Naive thymus-derived CD4-positive, alpha-beta T cell (primary cell): ENCODE measurements around the gene CFDP1. TPM values are rescaled to one million over a fixed set of nuclear protein-coding genes. Genes with fewer than 3 reads are reported as not detected.

Source experiments
- ATAC-seq: fragments of 150-1000 bp; cut with Tn5 transposase; 2 replicates; pipeline ENCODE4 v1.10.0; 2021; ENCODE audit warnings: mild to moderate bottlenecking, moderate library complexity
- CTCF ChIA-PET: fragments of 350-600 bp; sonication (Branson Sonifier 250); formaldehyde crosslinking; loops from one replicate; lab custom pipeline; 2021; ENCODE audit warnings: antibody characterized with exemption; lab: Charles Lee
- POLR2A ChIA-PET: fragments of 350-600 bp; sonication (Branson Sonifier 250); formaldehyde crosslinking; loops from one replicate; lab custom pipeline; 2021; ENCODE audit warnings: antibody characterized with exemption, inconsistent platforms; lab: Charles Lee
- DNase-seq, 9 donors: peaks; one replicate each; pipeline versions ENCODE4 v3.0.0 to v3.0.0-alpha.2; 2020 to 2022; ENCODE audit warnings: mixed read lengths in 1 of 9
- H3K27ac ChIP-seq: one replicate; pipeline ENCODE4 v1.7.0; 2013; ENCODE audit warnings: mild to moderate bottlenecking, low read depth, low read length, moderate library complexity
- H3K27me3 ChIP-seq, 2 donors: one replicate each; pipeline ENCODE4 v1.7.0; 2013; ENCODE audit warnings: low read length in 2 of 2, mild to moderate bottlenecking in 2 of 2, moderate library complexity in 2 of 2; ENCODE audit not compliant: control insufficient read depth in 2 of 2, insufficient read depth in 2 of 2
- H3K36me3 ChIP-seq, 3 experiments: 1 replicate in 2 of 3; 2 replicates in 1 of 3; pipeline ENCODE4 v1.7.0; 2013; ENCODE audit warnings: low read length in 3 of 3, mild to moderate bottlenecking in 3 of 3, moderate library complexity in 1 of 3; ENCODE audit not compliant: insufficient read depth in 3 of 3, control insufficient read depth in 2 of 3
- H3K4me1 ChIP-seq, 2 donors: one replicate each; pipeline ENCODE4 v1.7.0; 2013; ENCODE audit warnings: low read length in 2 of 2, mild to moderate bottlenecking in 2 of 2, moderate library complexity in 1 of 2; ENCODE audit not compliant: control insufficient read depth in 2 of 2, insufficient read depth in 2 of 2
- H3K4me3 ChIP-seq: 2 replicates; pipeline ENCODE4 v1.7.0; 2013; ENCODE audit warnings: mild to moderate bottlenecking, low read length
- H3K9me3 ChIP-seq, 3 experiments: 1 replicate in 2 of 3; 2 replicates in 1 of 3; pipeline ENCODE4 v1.7.0; 2013; ENCODE audit warnings: low read length in 3 of 3; ENCODE audit not compliant: control insufficient read depth in 2 of 3
- H3K27ac Mint-ChIP-seq, 9 donors: one replicate each; pipeline ENCODE4 v1.8.0; 2020 to 2022; ENCODE audit warnings: mixed read lengths in 9 of 9, mild to moderate bottlenecking in 8 of 9, moderate library complexity in 5 of 9, inconsistent platforms in 2 of 9
- H3K27me3 Mint-ChIP-seq, 5 donors: one replicate each; pipeline ENCODE4 v1.8.0; 2021 to 2022; ENCODE audit warnings: mixed read lengths in 5 of 5, mild to moderate bottlenecking in 1 of 5
- H3K36me3 Mint-ChIP-seq, 5 donors: one replicate each; pipeline ENCODE4 v1.8.0; 2020 to 2022; ENCODE audit warnings: mixed read lengths in 5 of 5, mild to moderate bottlenecking in 3 of 5, inconsistent platforms in 1 of 5
- H3K4me1 Mint-ChIP-seq, 7 donors: one replicate each; pipeline ENCODE4 v1.8.0; 2020 to 2022; ENCODE audit warnings: mixed read lengths in 7 of 7, mild to moderate bottlenecking in 3 of 7, inconsistent platforms in 1 of 7
- H3K4me3 Mint-ChIP-seq, 10 donors: one replicate each; pipeline ENCODE4 v1.8.0; 2020 to 2022; ENCODE audit warnings: mild to moderate bottlenecking in 10 of 10, mixed read lengths in 10 of 10, moderate library complexity in 6 of 10, inconsistent platforms in 2 of 10
- H3K9me3 Mint-ChIP-seq, 11 donors: one replicate each; pipeline ENCODE4 v1.8.0; 2020 to 2022; ENCODE audit warnings: mixed read lengths in 11 of 11, mild to moderate bottlenecking in 4 of 11, inconsistent platforms in 1 of 11, moderate library complexity in 1 of 11
- intact Hi-C, 2 donors: fragments of 100-400 bp; cut with micrococcal nuclease; formaldehyde crosslinking; loops; one replicate each; pipeline ENCODE4 v1.15.1; 2023
- polyA plus RNA-seq, 2 donors: library from polyadenylated mRNA; unstranded; fragments of 300-500 nt; fragmentation: Illumina TruSeq; gene quantifications; one replicate each; pipeline ENCODE4 v1.2.3, GENCODE V29; 2021
- total RNA-seq, 6 experiments: library from RNA in 5 of 6; stranded (reverse) in 5 of 6; gene quantifications; 1 replicate in 5 of 6; 2 replicates in 1 of 6; pipeline ENCODE4 v1.2.3 and lab custom pipeline; 2021 to 2026

CFDP1 gene
- total and polyA plus RNA-seq, 7 experiments from 2014 or later: 34.9 to 42.1 (median 39.4) TPM

DNA sequence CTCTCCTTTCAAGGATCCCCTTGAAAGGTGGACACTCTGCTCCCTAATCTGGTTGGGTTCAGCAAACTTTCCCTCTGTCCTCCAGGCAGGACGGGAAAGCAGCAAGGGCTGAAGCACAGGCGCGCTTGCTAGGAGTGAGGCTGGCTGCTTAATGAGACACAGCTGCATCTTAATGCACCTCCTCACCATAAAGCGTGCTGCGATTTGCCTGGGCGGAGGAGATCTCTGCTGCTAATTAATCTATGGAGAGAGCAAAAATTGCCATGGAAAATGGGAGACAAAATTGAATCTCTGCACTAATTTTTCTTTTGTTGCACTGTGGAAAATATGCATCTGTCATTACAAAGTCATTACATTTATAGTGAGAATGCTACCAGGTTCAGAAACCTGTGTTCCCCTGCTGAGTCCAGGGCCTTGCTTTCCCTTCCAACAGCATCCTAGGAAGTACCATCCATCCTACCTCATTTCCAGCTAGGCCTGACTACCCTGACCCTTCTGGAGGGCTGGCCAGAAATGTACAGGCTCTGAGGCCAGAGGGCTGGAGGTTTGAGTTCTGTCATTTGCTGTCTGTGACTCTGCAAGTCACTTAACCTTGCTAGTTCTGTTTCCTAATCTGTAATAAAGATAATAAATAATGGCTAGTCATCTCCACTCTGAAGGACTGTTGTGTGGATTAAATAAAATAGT is 138.4 kb downstream of the CFDP1 start:
- H3K36me3 Mint-ChIP-seq: peaks cover 13 to 88% (median 61%) of the 10 kb centered on the region in 5 donors
- peaks cover 0 to 11% (median 9%) of the 10 kb centered on the region in 5 donors for H3K27me3 Mint-ChIP-seq
- Histone ChIP-seq H3K36me3 (peaks cover 0 to 72% (median 0%) of the 10 kb centered on the region in 3 experiments), H3K27ac (no peak overlapping the region), H3K27me3 (no peaks in the 10 kb centered on the region), H3K4me3 (no peak overlapping the region), H3K9me3 (no peaks in the 10 kb centered on the region), H3K4me1 (no peaks in the 10 kb centered on the region)
- H3K9me3 Mint-ChIP-seq: no peaks in the 10 kb centered on the region
- no peak for DNase-seq
- intact Hi-C loops: no loop called here
- CTCF ChIA-PET: no interaction called here
- H3K27ac Mint-ChIP-seq: no peak overlapping the region
- ATAC-seq: no peak
- POLR2A ChIA-PET: no interaction called here
- peaks cover 0 to 5% (median 0%) of the 10 kb centered on the region in 7 donors for H3K4me1 Mint-ChIP-seq
- H3K4me3 Mint-ChIP-seq: no peak overlapping the region

GRCh38 chr16:75293772-75294171 is 139.5 kb downstream of the CFDP1 start:
- Histone ChIP-seq H3K27me3 (no peaks in the 10 kb centered on the region), H3K9me3 (no peaks in the 10 kb centered on the region), H3K4me1 (peaks cover 3 to 9% of the 10 kb centered on the region in 2 donors), H3K27ac (no peak overlapping the region), H3K4me3 (no peak overlapping the region), H3K36me3 (peaks cover 0 to 62% (median 0%) of the 10 kb centered on the region in 3 experiments)
- POLR2A ChIA-PET: no interaction called here
- DNase-seq (no peak), ATAC-seq (no peak)
- intact Hi-C loops: no loop called here
- CTCF ChIA-PET: no interaction called here
- Mint-ChIP-seq H3K27me3 (peaks cover under 1 to 10% (median 9%) of the 10 kb centered on the region in 5 donors), H3K4me1 (peaks cover 6 to 12% (median 9%) of the 10 kb centered on the region in 7 donors), H3K36me3 (peaks cover 9 to 82% (median 55%) of the 10 kb centered on the region in 5 donors), H3K9me3 (no peaks in the 10 kb centered on the region), H3K4me3 (no peak overlapping the region), H3K27ac (no peak overlapping the region)

DNA sequence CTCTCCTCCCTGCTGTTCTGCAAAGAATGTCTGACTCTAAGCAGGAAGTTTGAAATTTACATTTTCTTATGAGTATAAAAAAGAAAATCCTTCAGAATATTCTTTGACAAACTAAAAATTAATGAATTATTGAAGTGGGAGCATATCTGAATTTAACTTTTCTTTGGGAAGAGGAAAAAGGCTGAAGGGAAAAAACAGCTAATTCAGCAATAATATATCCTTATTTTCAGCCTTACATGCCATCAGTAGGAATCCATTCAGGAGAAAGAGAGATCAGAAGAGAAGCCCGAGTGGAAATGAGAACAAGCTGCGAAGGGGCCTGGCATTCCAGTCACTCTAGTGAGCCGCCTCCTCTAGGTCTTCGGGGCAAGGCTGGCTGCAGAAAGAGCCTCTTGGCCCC is 140.1 kb downstream of the CFDP1 start:
- Histone ChIP-seq H3K9me3 (no peaks in the 10 kb centered on the region), H3K4me3 (no peak overlapping the region), H3K36me3 (peaks cover 0 to 58% (median 0%) of the 10 kb centered on the region in 3 experiments), H3K27ac (no peak overlapping the region), H3K4me1 (peaks cover 9 to 15% of the 10 kb centered on the region in 2 donors), H3K27me3 (no peaks in the 10 kb centered on the region)
- DNase-seq: no peak
- ATAC-seq: no peak
- ChIA-PET POLR2A (no interaction called here), CTCF (no interaction called here)
- H3K27ac Mint-ChIP-seq: no peak overlapping the region
- peaks cover 4 to 16% (median 14%) of the 10 kb centered on the region in 5 donors for H3K27me3 Mint-ChIP-seq
- H3K4me3 Mint-ChIP-seq: no peak overlapping the region
- H3K9me3 Mint-ChIP-seq: peaks cover 0 to 4% (median 0%) of the 10 kb centered on the region in 11 donors
- H3K36me3 Mint-ChIP-seq: peaks cover 9 to 76% (median 58%) of the 10 kb centered on the region in 5 donors
- intact Hi-C loops: no loop called here
- H3K4me1 Mint-ChIP-seq: peaks cover 12 to 18% (median 15%) of the 10 kb centered on the region in 7 donors

GRCh38 chr16:75292691-75293090 is 140.6 kb downstream of the CFDP1 start:
- Histone ChIP-seq H3K27ac (no peak overlapping the region), H3K4me3 (no peak overlapping the region), H3K27me3 (no peaks in the 10 kb centered on the region), H3K4me1 (peaks cover 11 to 18% of the 10 kb centered on the region in 2 donors), H3K9me3 (no peaks in the 10 kb centered on the region), H3K36me3 (peaks cover 0 to 55% (median 0%) of the 10 kb centered on the region in 3 experiments)
- Mint-ChIP-seq H3K27ac (no peak overlapping the region), H3K27me3 (peaks cover 4 to 17% (median 14%) of the 10 kb centered on the region in 5 donors), H3K4me1 (peaks cover 13 to 22% (median 16%) of the 10 kb centered on the region in 7 donors), H3K9me3 (peaks cover 0 to 4% (median 0%) of the 10 kb centered on the region in 11 donors), H3K36me3 (peaks cover 9 to 71% (median 53%) of the 10 kb centered on the region in 5 donors), H3K4me3 (no peak overlapping the region)
- no peak for DNase-seq
- ChIA-PET POLR2A (no interaction called here), CTCF (no interaction called here)
- no peak for ATAC-seq
- intact Hi-C loops: no loop called here

- intact Hi-C loops: no loop called here
- CTCF ChIA-PET: no interaction called here
- no peaks in the 10 kb centered on the region for H3K9me3 ChIP-seq
Measured at GRCh38 chr16:75289189-75289588, 144.1 kb downstream of the CFDP1 start.

DNA sequence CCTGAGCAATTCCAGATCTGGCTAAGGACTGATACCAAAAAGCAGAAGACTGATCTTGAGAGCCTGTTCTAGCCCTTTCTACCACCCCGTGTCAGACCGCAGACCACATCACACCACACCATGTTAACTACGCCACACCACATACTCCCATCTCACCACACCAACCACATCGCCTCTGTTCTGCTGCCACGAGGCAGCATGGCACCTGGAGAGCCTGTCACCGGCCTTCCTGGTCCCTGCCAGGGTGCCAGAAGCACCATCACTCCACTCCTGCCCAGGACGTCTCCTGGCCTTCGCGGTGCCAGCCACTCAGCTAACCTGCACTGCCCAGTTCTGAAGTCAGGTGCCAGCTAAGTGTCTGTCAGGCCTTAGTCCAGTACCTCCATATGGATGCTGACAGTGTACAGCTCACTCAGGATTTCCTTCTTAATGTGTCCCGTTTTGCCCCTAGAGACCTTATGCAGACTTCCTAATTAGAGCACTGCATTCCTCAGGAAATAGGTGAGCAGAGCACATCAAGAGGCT is 144.6 kb downstream of the CFDP1 start:
- POLR2A ChIA-PET: no interaction called here
- H3K4me3 Mint-ChIP-seq: peak overlapping the region; percentile 33 to 82 (median 60)
- H3K27ac Mint-ChIP-seq: peak overlapping the region; percentile 29 to 86 (median 67)
- CTCF ChIA-PET: no interaction called here
- peaks cover 16 to 22% (median 19%) of the 10 kb centered on the region in 7 donors for H3K4me1 Mint-ChIP-seq
- Histone ChIP-seq H3K27ac (no peak overlapping the region), H3K4me1 (peaks cover 11 to 18% of the 10 kb centered on the region in 2 donors), H3K27me3 (no peaks in the 10 kb centered on the region), H3K4me3 (no peak overlapping the region), H3K36me3 (peaks cover 0 to 24% (median 0%) of the 10 kb centered on the region in 3 experiments), H3K9me3 (no peaks in the 10 kb centered on the region)
- peaks cover 0 to 4% (median 0%) of the 10 kb centered on the region in 11 donors for H3K9me3 Mint-ChIP-seq
- intact Hi-C loops: no loop called here
- H3K36me3 Mint-ChIP-seq: peaks cover 5 to 49% (median 37%) of the 10 kb centered on the region in 5 donors
- peak; percentile 21 to 78 (median 72) for DNase-seq
- peaks cover 7 to 26% (median 15%) of the 10 kb centered on the region in 5 donors for H3K27me3 Mint-ChIP-seq
- peak; percentile 93 for ATAC-seq

More at GRCh38 chr16:75289189-75289588, 144.1 kb downstream of the CFDP1 start:
- Mint-ChIP-seq H3K4me1 (peaks cover 16 to 22% (median 19%) of the 10 kb centered on the region in 7 donors), H3K27me3 (peaks cover 7 to 26% (median 20%) of the 10 kb centered on the region in 5 donors), H3K36me3 (peaks cover 9 to 54% (median 43%) of the 10 kb centered on the region in 5 donors), H3K9me3 (peaks cover 0 to 4% (median 0%) of the 10 kb centered on the region in 11 donors), H3K27ac (no peak overlapping the region), H3K4me3 (peak overlapping the region in 9 of 10 donors; percentile 33 to 82 (median 57))
- POLR2A ChIA-PET: interaction anchor here (0.5 to 0.6 kb wide), 2 partner anchors 11 to 1899 kb away, joined by 4 to 5 read pairs; no protein-coding TSS in a partner anchor
- no peak overlapping the region for H3K27ac ChIP-seq
- peaks cover 11 to 18% of the 10 kb centered on the region in 2 donors for H3K4me1 ChIP-seq
- H3K4me3 ChIP-seq: no peak overlapping the region
- H3K27me3 ChIP-seq: no peaks in the 10 kb centered on the region
- H3K36me3 ChIP-seq: peaks cover 0 to 29% (median 0%) of the 10 kb centered on the region in 3 experiments
- ATAC-seq: no peak
- DNase-seq: no peak
